Muscle layer of duodenum (tissue), 2 donors: ENCODE results near the gene R3HDML.
"Not testable (repeated sequence)": the region's sequence is repeated elsewhere in the genome, so short reads cannot be mapped to it uniquely, and the experiment has no call there.

ENCODE experiments used
- H3K27ac ChIP-seq: one replicate; pipeline ENCODE4 v1.7.0; 2013; ENCODE audit warnings: mild to moderate bottlenecking, low read length
- H3K27me3 ChIP-seq: one replicate; pipeline ENCODE4 v1.7.0; 2013; ENCODE audit warnings: low read depth, mild to moderate bottlenecking, control low read depth, low read length
- H3K36me3 ChIP-seq, 2 donors: one replicate each; pipeline ENCODE4 v1.7.0; 2013; ENCODE audit warnings: low read length in 2 of 2, control low read depth in 1 of 2, mild to moderate bottlenecking in 1 of 2; ENCODE audit not compliant: insufficient read depth in 2 of 2, control insufficient read depth in 1 of 2
- H3K4me1 ChIP-seq, 2 donors: one replicate each; pipeline ENCODE4 v1.7.0; 2013; ENCODE audit warnings: low read length in 2 of 2, mild to moderate bottlenecking in 2 of 2, control low read depth in 1 of 2, moderate library complexity in 1 of 2; ENCODE audit not compliant: insufficient read depth in 2 of 2, control insufficient read depth in 1 of 2
- H3K4me3 ChIP-seq, 2 donors: one replicate each; pipeline ENCODE4 v1.7.0; 2013; ENCODE audit warnings: low read length in 2 of 2, low read depth in 1 of 2, mild to moderate bottlenecking in 1 of 2
- H3K9me3 ChIP-seq, 2 donors: one replicate each; pipeline ENCODE4 v1.7.0; 2013; ENCODE audit warnings: low read length in 2 of 2, control low read depth in 1 of 2, mild to moderate bottlenecking in 1 of 2; ENCODE audit not compliant: control insufficient read depth in 1 of 2
- donor health status: healthy.

The R3HDML gene

GRCh38 chr20:44336725-44337380, at the start of gene R3HDML:
R3HDML (plus strand) TSS chr20:44337043; CDS start chr20:44337158, 115 bp downstream.
- H3K9me3 ChIP-seq = no peaks in the 10 kb centered on the region
- H3K4me3 ChIP-seq = no peak within 1 kb of the TSS
- no peaks in the 10 kb centered on the region for H3K4me1 ChIP-seq
- H3K27me3 ChIP-seq = no peaks in the 10 kb centered on the region
- H3K27ac ChIP-seq = no peak within 1 kb of the TSS
- H3K36me3 ChIP-seq = no peaks in the 10 kb centered on the region

GRCh38 chr20:44287272-44288097, 49.4 kb upstream of the R3HDML start:
- Histone ChIP-seq H3K9me3 (no peaks in the 10 kb centered on the region), H3K4me1 (peaks cover 0 to 3% of the 10 kb centered on the region in 2 donors), H3K36me3 (no peaks in the 10 kb centered on the region), H3K27me3 (no peaks in the 10 kb centered on the region), H3K4me3 (no peak overlapping the region), H3K27ac (no peak overlapping the region)

- Histone ChIP-seq H3K36me3 (no peaks in the 10 kb centered on the region), H3K4me3 (no peak overlapping the region), H3K9me3 (no peaks in the 10 kb centered on the region), H3K27me3 (no peaks in the 10 kb centered on the region), H3K27ac (no peak overlapping the region), H3K4me1 (peaks cover 0 to 3% of the 10 kb centered on the region in 2 donors)
These were observed 48.6 kb upstream of the R3HDML start for GRCh38 chr20:44288252-44288651.

- Histone ChIP-seq H3K9me3 (no peaks in the 10 kb centered on the region), H3K27me3 (no peaks in the 10 kb centered on the region), H3K27ac (no peak overlapping the region), H3K4me1 (peaks cover 0 to 3% of the 10 kb centered on the region in 2 donors), H3K4me3 (no peak overlapping the region), H3K36me3 (no peaks in the 10 kb centered on the region)
These were observed 45.1 kb upstream of the R3HDML start for GRCh38 chr20:44291754-44292153.

GRCh38 chr20:44296011-44296410, 40.8 kb upstream of the R3HDML start:
- no peak overlapping the region for H3K27ac ChIP-seq
- no peaks in the 10 kb centered on the region for H3K27me3 ChIP-seq
- H3K4me3 ChIP-seq = no peak overlapping the region
- no peaks in the 10 kb centered on the region for H3K36me3 ChIP-seq
- no peaks in the 10 kb centered on the region for H3K4me1 ChIP-seq
- no peaks in the 10 kb centered on the region for H3K9me3 ChIP-seq

- no peak overlapping the region for H3K27ac ChIP-seq
- no peaks in the 10 kb centered on the region for H3K27me3 ChIP-seq
- H3K4me3 ChIP-seq = no peak overlapping the region
- H3K36me3 ChIP-seq = no peaks in the 10 kb centered on the region
- no peaks in the 10 kb centered on the region for H3K9me3 ChIP-seq
- H3K4me1 ChIP-seq = no peaks in the 10 kb centered on the region
These were observed 39.1 kb upstream of the R3HDML start for GRCh38 chr20:44297721-44298120.

- H3K36me3 ChIP-seq, H3K4me1 ChIP-seq, H3K4me3 ChIP-seq, H3K27ac ChIP-seq, H3K27me3 ChIP-seq, H3K9me3 ChIP-seq: not testable (repeated sequence)
These were observed 37.8 kb upstream of the R3HDML start for GRCh38 chr20:44299011-44299535.

GRCh38 chr20:44301285-44301684, 35.6 kb upstream of the R3HDML start:
- Histone ChIP-seq H3K4me3 (no peak overlapping the region), H3K27ac (no peak overlapping the region), H3K9me3 (no peaks in the 10 kb centered on the region), H3K27me3 (no peaks in the 10 kb centered on the region), H3K4me1 (no peaks in the 10 kb centered on the region), H3K36me3 (peaks cover 0 to 1% of the 10 kb centered on the region in 2 donors)

GRCh38 chr20:44302026-44302669, 34.7 kb upstream of the R3HDML start:
- H3K27ac ChIP-seq = no peak overlapping the region
- no peak overlapping the region for H3K4me3 ChIP-seq
- H3K9me3 ChIP-seq = no peaks in the 10 kb centered on the region
- H3K4me1 ChIP-seq = no peaks in the 10 kb centered on the region
- peaks cover 5 to 8% of the 10 kb centered on the region in 2 donors for H3K36me3 ChIP-seq
- no peaks in the 10 kb centered on the region for H3K27me3 ChIP-seq

- Histone ChIP-seq H3K4me3 (no peak overlapping the region), H3K9me3 (no peaks in the 10 kb centered on the region), H3K36me3 (peaks cover 5 to 8% of the 10 kb centered on the region in 2 donors), H3K4me1 (no peaks in the 10 kb centered on the region), H3K27me3 (no peaks in the 10 kb centered on the region), H3K27ac (no peak overlapping the region)
These were observed 34.1 kb upstream of the R3HDML start for GRCh38 chr20:44302736-44303135.

GRCh38 chr20:44304383-44304782, 32.5 kb upstream of the R3HDML start:
- Histone ChIP-seq H3K36me3 (peaks cover 5 to 8% of the 10 kb centered on the region in 2 donors), H3K9me3 (no peaks in the 10 kb centered on the region), H3K27me3 (no peaks in the 10 kb centered on the region), H3K27ac (no peak overlapping the region), H3K4me1 (peaks cover 0 to under 1% of the 10 kb centered on the region in 2 donors), H3K4me3 (no peak overlapping the region)
